Ishikawa (cell line): ENCODE measurements around the gene CDHR3.

Experiments
- CEBPB ChIP-seq: IDR thresholded peaks from 2 replicates; pipeline ENCODE4 v1.6.1; 2012
- CREB1 ChIP-seq: IDR thresholded peaks from 2 replicates; pipeline ENCODE4 v1.6.1; 2012; ENCODE audit warnings: low read depth
- EGR1 ChIP-seq: IDR thresholded peaks from 2 replicates; pipeline ENCODE4 v1.6.1; 2012
- EP300 ChIP-seq: IDR thresholded peaks from 2 replicates; pipeline ENCODE4 v1.6.1; 2012; ENCODE audit warnings: borderline replicate concordance
- NFIC ChIP-seq: IDR thresholded peaks from 2 replicates; pipeline ENCODE4 v1.6.1; 2012
- RAD21 ChIP-seq: IDR thresholded peaks from 2 replicates; pipeline ENCODE4 v1.6.1; 2012; ENCODE audit warnings: low read depth
- TAF1 ChIP-seq: IDR thresholded peaks from 2 replicates; pipeline ENCODE4 v1.6.1; 2012; ENCODE audit warnings: low read depth, mild to moderate bottlenecking
- TCF12 ChIP-seq: IDR thresholded peaks from 2 replicates; pipeline ENCODE4 v1.6.1; 2012; ENCODE audit warnings: low read depth
- YY1 ChIP-seq: IDR thresholded peaks from 2 replicates; pipeline ENCODE4 v1.6.1; 2012; ENCODE audit warnings: low read depth
- ZBTB7A ChIP-seq: IDR thresholded peaks from 2 replicates; pipeline ENCODE4 v1.6.1; 2012; ENCODE audit warnings: low read depth
- TF ChIP-seq, protein P1 (sequence below): IDR thresholded peaks from 2 replicates; pipeline ENCODE4 v1.6.1; 2012
- TF ChIP-seq, protein P2 (sequence below): IDR thresholded peaks from 2 replicates; pipeline ENCODE4 v1.6.1; 2012
- TF ChIP-seq, protein P3 (sequence below): IDR thresholded peaks from 2 replicates; pipeline ENCODE4 v1.6.1; 2012; ENCODE audit warnings: low read depth, mild to moderate bottlenecking

DNA sequence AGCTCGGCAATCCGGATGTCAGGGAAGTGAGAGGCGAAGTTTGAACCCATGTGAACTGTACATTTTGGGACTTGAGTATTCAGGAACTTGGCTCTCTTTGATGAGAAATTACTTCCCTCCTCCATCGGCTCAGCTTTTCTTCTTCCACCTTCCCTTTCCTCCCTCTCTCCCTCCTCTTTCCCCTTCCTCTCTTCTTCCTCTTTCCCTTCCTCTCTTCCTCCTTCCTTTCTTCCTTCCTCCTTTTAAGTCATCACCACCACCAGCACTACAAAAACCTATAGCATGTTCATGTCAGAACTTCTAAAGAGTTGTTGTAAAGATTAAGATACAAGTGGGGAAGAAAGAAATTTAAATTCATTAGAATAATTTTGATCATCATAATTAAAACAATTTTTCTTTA lies 31.9 kb upstream of the CDHR3 start:
- TF ChIP-seq CREB1: no peak
- TF ChIP-seq CEBPB: no peak
- TF ChIP-seq TAF1: no peak
- no peak for TF ChIP-seq ZBTB7A
- TF ChIP-seq, protein P1, sequence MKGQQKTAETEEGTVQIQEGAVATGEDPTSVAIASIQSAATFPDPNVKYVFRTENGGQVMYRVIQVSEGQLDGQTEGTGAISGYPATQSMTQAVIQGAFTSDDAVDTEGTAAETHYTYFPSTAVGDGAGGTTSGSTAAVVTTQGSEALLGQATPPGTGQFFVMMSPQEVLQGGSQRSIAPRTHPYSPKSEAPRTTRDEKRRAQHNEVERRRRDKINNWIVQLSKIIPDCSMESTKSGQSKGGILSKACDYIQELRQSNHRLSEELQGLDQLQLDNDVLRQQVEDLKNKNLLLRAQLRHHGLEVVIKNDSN: no peak
- TF ChIP-seq RAD21: no peak
- TF ChIP-seq EP300: no peak
- TF ChIP-seq YY1: no peak
- no peak for TF ChIP-seq TCF12
- TF ChIP-seq, protein P2, sequence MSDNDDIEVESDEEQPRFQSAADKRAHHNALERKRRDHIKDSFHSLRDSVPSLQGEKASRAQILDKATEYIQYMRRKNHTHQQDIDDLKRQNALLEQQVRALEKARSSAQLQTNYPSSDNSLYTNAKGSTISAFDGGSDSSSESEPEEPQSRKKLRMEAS: no peak
- TF ChIP-seq, protein P3, sequence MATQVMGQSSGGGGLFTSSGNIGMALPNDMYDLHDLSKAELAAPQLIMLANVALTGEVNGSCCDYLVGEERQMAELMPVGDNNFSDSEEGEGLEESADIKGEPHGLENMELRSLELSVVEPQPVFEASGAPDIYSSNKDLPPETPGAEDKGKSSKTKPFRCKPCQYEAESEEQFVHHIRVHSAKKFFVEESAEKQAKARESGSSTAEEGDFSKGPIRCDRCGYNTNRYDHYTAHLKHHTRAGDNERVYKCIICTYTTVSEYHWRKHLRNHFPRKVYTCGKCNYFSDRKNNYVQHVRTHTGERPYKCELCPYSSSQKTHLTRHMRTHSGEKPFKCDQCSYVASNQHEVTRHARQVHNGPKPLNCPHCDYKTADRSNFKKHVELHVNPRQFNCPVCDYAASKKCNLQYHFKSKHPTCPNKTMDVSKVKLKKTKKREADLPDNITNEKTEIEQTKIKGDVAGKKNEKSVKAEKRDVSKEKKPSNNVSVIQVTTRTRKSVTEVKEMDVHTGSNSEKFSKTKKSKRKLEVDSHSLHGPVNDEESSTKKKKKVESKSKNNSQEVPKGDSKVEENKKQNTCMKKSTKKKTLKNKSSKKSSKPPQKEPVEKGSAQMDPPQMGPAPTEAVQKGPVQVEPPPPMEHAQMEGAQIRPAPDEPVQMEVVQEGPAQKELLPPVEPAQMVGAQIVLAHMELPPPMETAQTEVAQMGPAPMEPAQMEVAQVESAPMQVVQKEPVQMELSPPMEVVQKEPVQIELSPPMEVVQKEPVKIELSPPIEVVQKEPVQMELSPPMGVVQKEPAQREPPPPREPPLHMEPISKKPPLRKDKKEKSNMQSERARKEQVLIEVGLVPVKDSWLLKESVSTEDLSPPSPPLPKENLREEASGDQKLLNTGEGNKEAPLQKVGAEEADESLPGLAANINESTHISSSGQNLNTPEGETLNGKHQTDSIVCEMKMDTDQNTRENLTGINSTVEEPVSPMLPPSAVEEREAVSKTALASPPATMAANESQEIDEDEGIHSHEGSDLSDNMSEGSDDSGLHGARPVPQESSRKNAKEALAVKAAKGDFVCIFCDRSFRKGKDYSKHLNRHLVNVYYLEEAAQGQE: no peak
- no peak for TF ChIP-seq NFIC
- no peak for TF ChIP-seq EGR1
